GM12878 (cell line): ENCODE measurements around the gene SCN3B. TPM values are rescaled to one million over a fixed set of nuclear protein-coding genes. Genes with fewer than 3 reads are reported as not detected.

Source experiments
- ATAC-seq: fragments of 200-7000 bp; cut with Tn5 transposase; 3 replicates; pipeline ENCODE4 v1.9.1; 2020; ENCODE audit warnings: mild to moderate bottlenecking, moderate library complexity
- BruUV-seq: library from RNA; stranded (reverse); fragments of 400-500 nt; replicated peaks from 2 replicates; lab custom pipeline; 2021; lab: Mats Ljungman, UMichigan
- CTCF ChIA-PET: fragments of 300-600 bp; sonication (Branson Sonifier 250); formaldehyde crosslinking; extraction: SDS; loops from one replicate; lab custom pipeline; 2021; ENCODE audit warnings: inconsistent platforms; lab: Yijun Ruan, JAX
- POLR2A ChIA-PET: fragments of 350-600 bp; formaldehyde crosslinking; extraction: SDS; loops from one replicate; lab custom pipeline; 2021; ENCODE audit warnings: inconsistent platforms; lab: Charles Lee
- RAD21 ChIA-PET: fragments of 300-600 bp; sonication (Branson Sonifier 250); formaldehyde crosslinking; loops from one replicate; lab custom pipeline; 2023; ENCODE audit warnings: antibody characterized with exemption; ENCODE audit not compliant: unreplicated experiment; lab: Charles Lee
- SMC1A ChIA-PET: fragments of 300-600 bp; sonication (Branson Sonifier 250); formaldehyde crosslinking; loops from one replicate; lab custom pipeline; 2023; ENCODE audit not compliant: unreplicated experiment, uncharacterized antibody; lab: Charles Lee
- DNase-seq: peaks from one replicate; pipeline ENCODE4 v3.0.0-alpha.2; 2011; ENCODE audit warnings: low read depth, low spot score
- FAIRE-seq: peaks from 3 replicates; lab custom pipeline; 2011; peaks lifted over from hg19 to GRCh38; lab: Jason Lieb, UNC
- H2AFZ ChIP-seq: 2 replicates; pipeline ENCODE4 v1.6.0; 2011; ENCODE audit warnings: low read depth, low read length, control low read depth; ENCODE audit not compliant: control insufficient read depth
- H3K27ac ChIP-seq: 2 replicates; pipeline ENCODE4 v1.5.1; 2011; ENCODE audit warnings: control low read depth; ENCODE audit not compliant: control insufficient read depth, insufficient read depth
- H3K27me3 ChIP-seq, 2 experiments: replicated peaks in 1 of 2; 2 replicates each; pipeline versions ENCODE4 v1.6.0 to v1.6.1; 2011; ENCODE audit warnings: low read length in 1 of 2; ENCODE audit not compliant: control insufficient read depth in 2 of 2, insufficient read depth in 2 of 2
- H3K36me3 ChIP-seq, 2 experiments: 2 replicates each; pipeline ENCODE4 v1.5.1; 2011; ENCODE audit warnings: low read length in 1 of 2; ENCODE audit not compliant: control insufficient read depth in 2 of 2, insufficient read depth in 2 of 2
- H3K4me1 ChIP-seq: 2 replicates; pipeline ENCODE4 v1.6.1; 2011; ENCODE audit warnings: mild to moderate bottlenecking, low read length, moderate library complexity, mixed read lengths; ENCODE audit not compliant: control insufficient read depth, insufficient read depth
- H3K4me2 ChIP-seq: 2 replicates; pipeline ENCODE4 v1.6.0; 2011; ENCODE audit warnings: control low read depth; ENCODE audit not compliant: control insufficient read depth, insufficient read depth
- H3K4me3 ChIP-seq: fragments of 200-600 bp; sonication (generic); 2 replicates; pipeline ENCODE4 v1.5.1; 2016
- H3K79me2 ChIP-seq: 2 replicates; pipeline ENCODE4 v1.6.0; 2011; ENCODE audit warnings: low read length; ENCODE audit not compliant: control insufficient read depth, insufficient read depth
- H3K9ac ChIP-seq: 2 replicates; pipeline ENCODE4 v1.8.0; 2011; ENCODE audit warnings: low read length, control low read depth, mixed read lengths; ENCODE audit not compliant: control insufficient read depth, insufficient read depth
- H3K9me3 ChIP-seq: replicated peaks from 3 replicates; pipeline ENCODE4 v1.5.1; 2011; ENCODE audit warnings: mild to moderate bottlenecking, low read length; ENCODE audit not compliant: control insufficient read depth, insufficient read depth
- H4K20me1 ChIP-seq: 2 replicates; pipeline ENCODE4 v1.6.0; 2011; ENCODE audit not compliant: control insufficient read depth, insufficient read depth
- CHD2 ChIP-seq: IDR thresholded peaks from 2 replicates; pipeline ENCODE4 v1.6.1; 2011; ENCODE audit warnings: low read depth, low read length, improper control_type of control experiment, borderline replicate concordance
- CREM ChIP-seq: IDR thresholded peaks from 2 replicates; pipeline ENCODE4 v1.6.1; 2014; ENCODE audit warnings: antibody characterized with exemption, low read depth
- DPF2 ChIP-seq: fragments of 450-650 bp; IDR thresholded peaks from 2 replicates; pipeline ENCODE4 v1.6.1; 2017; ENCODE audit warnings: mild to moderate bottlenecking
- EGR1 ChIP-seq, 2 experiments: IDR thresholded peaks; 1 replicate in 1 of 2; 2 replicates in 1 of 2; pipeline ENCODE4 v1.6.1; 2011 to 2012; ENCODE audit warnings: low read depth in 2 of 2, low read length in 2 of 2, borderline replicate concordance in 1 of 2, mild to moderate bottlenecking in 1 of 2, moderate library complexity in 1 of 2
- GABPA ChIP-seq: IDR thresholded peaks from 2 replicates; pipeline ENCODE4 v1.6.1; 2014; ENCODE audit warnings: antibody characterized with exemption, low read depth, mild to moderate bottlenecking, inconsistent platforms
- HDAC6 ChIP-seq: fragments of 200-600 bp; sonication (generic); IDR thresholded peaks from one replicate; pipeline ENCODE4 v1.8.0; 2017; ENCODE audit warnings: antibody characterized with exemption; ENCODE audit not compliant: unreplicated experiment
- IKZF1 ChIP-seq: fragments of 450-650 bp; conservative IDR thresholded peaks from 2 replicates; pipeline ENCODE4 v1.6.1; 2017; ENCODE audit warnings: antibody characterized with exemption, mild to moderate bottlenecking
- MTA3 ChIP-seq: IDR thresholded peaks from 2 replicates; pipeline ENCODE4 v1.6.1; 2012; ENCODE audit warnings: low read length, inconsistent platforms, borderline replicate concordance
- NFIC ChIP-seq: IDR thresholded peaks from 2 replicates; pipeline ENCODE4 v1.6.1; 2012; ENCODE audit warnings: low read depth, mild to moderate bottlenecking, inconsistent platforms, low read length, moderate library complexity
- NFYB ChIP-seq: IDR thresholded peaks from 2 replicates; pipeline ENCODE4 v1.6.1; 2011; ENCODE audit warnings: low read depth, mild to moderate bottlenecking, low read length, improper control_type of control experiment, moderate library complexity; ENCODE audit not compliant: insufficient read depth
- NR2F1 ChIP-seq: fragments of 450-650 bp; conservative IDR thresholded peaks from 2 replicates; pipeline ENCODE4 v1.6.1; 2017; ENCODE audit warnings: mild to moderate bottlenecking
- NRF1 ChIP-seq: conservative IDR thresholded peaks from 2 replicates; pipeline ENCODE4 v1.6.1; 2011; ENCODE audit warnings: mild to moderate bottlenecking, low read depth, low read length, improper control_type of control experiment
- RB1 ChIP-seq: fragments of 450-650 bp; formaldehyde crosslinking; IDR thresholded peaks from 2 replicates; pipeline ENCODE4 v1.6.1; 2017; ENCODE audit warnings: mild to moderate bottlenecking, borderline replicate concordance
- RUNX3 ChIP-seq: IDR thresholded peaks from 2 replicates; pipeline ENCODE4 v1.6.1; 2012; ENCODE audit warnings: low read length, inconsistent platforms
- STAT1 ChIP-seq: fragments of 450-650 bp; conservative IDR thresholded peaks from 2 replicates; pipeline ENCODE4 v1.6.1; 2014; ENCODE audit warnings: antibody characterized with exemption, mild to moderate bottlenecking
- TCF12 ChIP-seq: IDR thresholded peaks from 2 replicates; pipeline ENCODE4 v1.6.1; 2011; ENCODE audit warnings: low read depth, mild to moderate bottlenecking, low read length
- USF2 ChIP-seq: IDR thresholded peaks from 2 replicates; pipeline ENCODE4 v1.6.1; 2011; ENCODE audit warnings: low read depth, low read length, improper control_type of control experiment, borderline replicate concordance
- ZBTB40 ChIP-seq: fragments of 450-650 bp; IDR thresholded peaks from 2 replicates; pipeline ENCODE4 v1.6.1; 2016; ENCODE audit warnings: mild to moderate bottlenecking, moderate library complexity, borderline replicate concordance
- WGBS: methylation state at CpG from one replicate; pipeline ENCODE4 v1.1.6; 2016; ENCODE audit warnings: low lambda C conversion rate; ENCODE audit not compliant: insufficient replicate concordance, insufficient coverage; ENCODE audit errors: missing lambda C conversion rate; 5-methylcytosine and 5-hydroxymethylcytosine counted together
- in situ Hi-C: fragments of 300-500 bp; cut with MboI; formaldehyde crosslinking; loops from 9 replicates; pipeline ENCODE4 v1.14.3; 2018; ENCODE audit warnings: mixed read lengths
- intact Hi-C: fragments of 100-400 bp; cut with micrococcal nuclease; formaldehyde crosslinking; loops from one replicate; pipeline ENCODE4 v1.14.2; 2022; ENCODE audit not compliant: unreplicated experiment
- polyA plus RNA-seq, 11 experiments: library from polyadenylated mRNA; depleted of rRNA in 4 of 11; unstranded in 6 of 11; stranded (reverse) in 5 of 11; fragments of >200 nt; fragmentation: Nextera tagmentation in 4 of 11; fragmentation: Illumina TruSeq in 1 of 11; extraction: Ambion mirVana in 4 of 11; extraction: Trizol in 1 of 11; gene quantifications; 1 replicate in 1 of 11; 2 replicates in 10 of 11; pipeline versions ENCODE4 v1.2.1 to v1.2.3, GENCODE V29; 2011 to 2016; ENCODE audit warnings: inconsistent platforms in 2 of 11, missing spikeins in 2 of 11, low read depth in 1 of 11
- total RNA-seq, 4 experiments: library from RNA; depleted of rRNA in 3 of 4; stranded (reverse); fragments of >200 nt in 3 of 4; fragmentation: Illumina TruSeq in 1 of 4; extraction: Trizol in 1 of 4; gene quantifications; 2 replicates each; pipeline versions ENCODE4 v1.2.1 to v1.2.3, GENCODE V29; 2013 to 2021

The SCN3B gene
- total and polyA plus RNA-seq, 10 of the 15 experiments (the other 5 are each of a cell fraction or from before 2014, with no cell fraction given) = 0.01 to 0.12 (median 0.09) TPM; not detected in 7

GRCh38 chr11:123653483-123653826, 969 bp downstream of the SCN3B start:
- BruUV-seq = no TSS peak
- Histone ChIP-seq H4K20me1 (no peaks in the 10 kb centered on the region), H3K4me3 (no peak overlapping the region), H3K27me3 (peaks cover 6 to 10% of the 10 kb centered on the region in 2 experiments), H3K9ac (no peak overlapping the region), H3K9me3 (no peaks in the 10 kb centered on the region; the same call in 2 of the 3 replicates), H3K27ac (no peak overlapping the region), H3K4me2 (no peak overlapping the region; the same call in 1 of the 2 replicates), H3K36me3 (no peaks in the 10 kb centered on the region), H2AFZ (no peak overlapping the region), H3K4me1 (no peaks in the 10 kb centered on the region), H3K79me2 (no peaks in the 10 kb centered on the region)
- ChIA-PET RAD21 (no interaction called here), SMC1A (no interaction called here), CTCF (interaction anchor here (0.8 to 1.3 kb wide), 2 partner anchors 32 to 54 kb away, joined by 3 to 4 read pairs; no protein-coding TSS in a partner anchor), POLR2A (no interaction called here)
- in situ Hi-C loops = no loop called here
- WGBS = 34% methylated on average over 10 of the region's 10 CpGs
- TF ChIP-seq NFYB = no peak
- TF ChIP-seq NRF1 = no peak
- no peak for TF ChIP-seq RUNX3
- no peak for TF ChIP-seq TCF12
- TF ChIP-seq GABPA = no peak
- TF ChIP-seq NFIC = no peak
- no peak for TF ChIP-seq RB1
- TF ChIP-seq MTA3 = no peak
- no peak for TF ChIP-seq CHD2
- TF ChIP-seq IKZF1 = no peak
- TF ChIP-seq CREM = no peak
- TF ChIP-seq HDAC6 = no peak
- TF ChIP-seq DPF2 = no peak
- no peak for TF ChIP-seq ZBTB40
- no peak for TF ChIP-seq NR2F1
- TF ChIP-seq EGR1 (IDR thresholded peaks at IDR 0.05; ENCODE audit: borderline replicate concordance in 1 of 2, low read depth in 2 of 2, low read length in 2 of 2) = no peak
- no peak for TF ChIP-seq STAT1
- no peak for TF ChIP-seq USF2
- intact Hi-C loops = no loop called here
- DNase-seq (no peak), ATAC-seq (no peak), FAIRE-seq (no peak)
